GM18870 (cell line): Measurements from ENCODE around the gene SELENOK.
"Not testable (repeated sequence)": the region's sequence is repeated elsewhere in the genome, so short reads cannot be mapped to it uniquely, and the experiment has no call there.

ENCODE experiments used
- ATAC-seq: cut with Tn5 transposase; IDR thresholded peaks from one replicate; pipeline ENCODE4 v1.9.1; 2021; ENCODE audit warnings: moderate library complexity; ENCODE audit not compliant: unreplicated experiment

SELENOK gene

GRCh38 chr3:53891497-53892285, at the start of gene SELENOK:
Gene SELENOK (minus strand): TSS chr3:53891859.
- ATAC-seq = peak; percentile 92

DNA sequence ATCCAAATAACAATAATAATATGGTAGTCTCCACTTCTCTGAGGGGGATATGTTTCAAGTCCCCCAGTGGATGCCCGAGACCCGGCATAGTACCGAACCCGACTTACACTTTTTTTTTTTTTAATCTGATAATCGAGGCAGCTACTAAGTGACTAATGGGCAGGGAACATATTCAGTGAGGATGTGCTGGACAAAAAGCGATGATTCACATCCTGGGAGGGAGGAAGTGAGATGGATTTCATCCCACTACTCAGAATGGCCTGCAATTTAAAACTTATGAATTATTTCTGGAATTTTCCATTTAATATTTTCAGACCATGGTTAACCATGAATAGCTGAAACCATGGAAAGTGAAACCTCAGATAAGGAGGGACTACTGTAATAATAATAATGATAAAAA, 49.5 kb upstream of the SELENOK start:
- no peak for ATAC-seq

DNA sequence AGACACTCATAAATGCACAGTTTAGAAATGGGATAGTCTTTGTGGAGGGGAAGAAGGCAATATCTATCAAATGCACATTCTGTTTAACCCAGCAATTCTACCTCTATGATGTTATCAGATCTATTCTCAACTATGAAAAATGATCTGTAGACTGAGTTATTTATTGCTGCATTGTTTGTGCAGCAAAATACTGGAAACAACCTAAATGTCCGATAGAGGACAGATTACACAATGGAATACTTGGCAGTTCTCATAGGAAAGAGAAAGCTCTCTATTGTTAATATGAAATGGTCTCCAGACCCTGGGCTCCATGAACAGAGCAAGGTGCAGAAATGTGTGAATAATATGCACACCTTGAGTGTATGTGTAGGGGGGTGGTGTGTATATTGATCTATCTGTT, 49.0 kb upstream of the SELENOK start:
- no peak for ATAC-seq

GRCh38 chr3:53939813-53940212, 48.2 kb upstream of the SELENOK start:
- ATAC-seq = no peak

- ATAC-seq = no peak
Observed at GRCh38 chr3:53939086-53939582, 47.5 kb upstream of the SELENOK start.

DNA sequence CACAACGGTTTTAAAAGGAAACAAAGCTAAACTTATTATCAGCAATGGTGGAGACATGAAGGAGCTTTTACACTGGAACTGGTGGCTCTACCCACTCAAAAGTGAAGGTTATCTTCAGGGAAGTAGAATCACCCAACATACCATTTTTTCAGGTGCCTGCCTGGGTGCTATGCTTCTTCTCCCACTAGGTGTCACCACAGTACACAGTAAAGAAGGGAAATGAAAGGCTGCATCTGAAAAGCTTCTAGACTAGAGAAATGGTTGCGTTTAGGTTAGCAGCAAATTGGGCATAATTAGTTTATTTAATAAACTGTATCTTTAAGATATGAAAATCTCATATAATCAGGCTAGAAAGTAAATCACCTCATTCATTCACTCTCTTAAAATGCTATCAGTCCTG, 47.0 kb upstream of the SELENOK start:
- ATAC-seq = no peak

- no peak for ATAC-seq
Observed at GRCh38 chr3:53936347-53936746, 44.7 kb upstream of the SELENOK start.

- no peak for ATAC-seq
Observed at GRCh38 chr3:53935283-53935901, 43.7 kb upstream of the SELENOK start.

- not testable (repeated sequence) for ATAC-seq
Observed at GRCh38 chr3:53927208-53927872, 35.7 kb upstream of the SELENOK start.

DNA sequence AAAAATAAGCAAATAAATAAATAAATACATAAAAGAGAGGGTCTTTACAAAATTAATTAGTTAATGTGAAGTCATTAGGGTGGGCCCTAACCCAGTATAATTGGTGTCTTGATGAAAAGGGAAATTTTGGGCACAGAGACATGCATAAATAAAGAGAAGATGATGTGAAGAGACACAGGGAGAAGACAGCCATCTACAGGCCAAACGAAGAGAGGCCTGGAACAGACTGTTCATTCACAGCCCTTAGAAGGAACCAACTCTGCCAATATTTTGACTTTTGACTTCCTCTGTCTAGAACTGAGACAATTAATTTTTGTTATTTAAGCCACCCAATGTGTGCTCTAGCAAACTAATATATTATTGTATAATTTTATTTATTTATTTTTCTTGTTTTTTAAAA, 29.6 kb upstream of the SELENOK start:
- ATAC-seq = no peak

GRCh38 chr3:53919741-53920140, 28.1 kb upstream of the SELENOK start:
- ATAC-seq = no peak

DNA sequence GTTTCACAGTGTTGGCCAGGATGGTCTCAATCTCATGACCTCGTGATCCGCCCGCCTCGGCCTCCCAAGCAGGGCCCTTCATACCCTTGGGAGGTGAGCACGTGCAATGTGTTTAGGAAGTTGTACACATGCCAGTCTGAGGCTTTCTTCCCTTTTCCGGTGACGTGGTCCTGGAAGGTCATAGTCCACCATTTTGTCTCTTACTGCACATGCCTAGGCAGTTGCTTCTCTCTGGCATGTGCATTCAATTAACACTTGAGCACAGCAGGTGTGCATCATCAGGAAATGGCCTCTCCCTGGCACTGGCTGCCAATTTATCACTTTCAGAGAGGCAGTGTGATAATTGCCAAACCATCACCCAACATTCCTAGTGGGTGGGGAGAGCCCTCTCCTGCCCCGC, 21.7 kb upstream of the SELENOK start:
- no peak for ATAC-seq

DNA sequence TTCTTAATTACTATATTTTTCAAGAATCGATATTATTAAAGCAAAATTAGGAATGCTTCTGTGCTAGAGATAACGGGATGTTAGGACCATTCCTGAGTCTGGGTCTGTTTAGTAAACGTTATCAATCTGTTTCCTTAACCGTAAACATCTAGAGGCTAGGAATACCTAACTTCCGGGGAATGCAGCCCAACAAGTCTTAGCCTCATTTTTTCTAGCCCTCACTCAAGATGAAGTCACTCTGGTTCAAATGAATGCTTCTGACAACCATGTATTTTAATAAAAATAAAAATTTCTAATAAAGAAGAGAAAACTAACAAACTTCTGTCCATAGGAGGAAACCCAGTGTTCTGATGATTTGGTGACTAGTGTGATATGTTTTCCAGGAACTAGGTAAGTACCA, 11.1 kb upstream of the SELENOK start:
- ATAC-seq = no peak

- no peak for ATAC-seq
Observed at GRCh38 chr3:53902067-53902466, 10.4 kb upstream of the SELENOK start.

DNA sequence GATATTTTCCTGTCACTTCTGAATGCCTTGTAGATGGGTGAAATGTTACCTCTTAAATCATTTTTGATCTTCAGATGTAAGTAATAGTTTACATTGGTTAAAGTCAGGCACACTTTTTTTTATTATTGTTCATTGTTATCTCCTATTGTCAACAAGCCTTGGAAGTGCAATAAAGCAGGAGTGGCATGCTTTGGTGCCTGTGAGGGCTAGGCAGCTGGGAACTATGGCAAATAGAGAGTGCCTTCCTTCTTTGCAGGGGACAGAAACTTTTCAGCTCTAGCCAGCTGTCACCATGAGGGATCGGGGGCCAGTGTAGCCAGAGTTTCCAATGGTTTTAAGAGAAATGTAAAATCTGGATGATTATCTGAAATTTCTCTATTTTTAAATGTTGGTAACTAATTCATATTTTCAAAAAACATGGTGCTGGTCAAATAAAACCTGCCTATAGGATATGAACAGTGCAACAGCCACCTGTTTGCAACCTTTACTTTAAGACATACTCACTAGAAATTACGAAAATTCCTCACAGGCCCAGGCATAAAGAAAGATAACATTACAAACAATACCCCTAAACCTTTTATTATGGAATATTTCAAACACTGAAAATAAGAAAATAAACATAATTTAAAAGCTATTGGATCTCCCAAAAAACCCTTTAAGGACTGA, 9.1 kb upstream of the SELENOK start:
- no peak for ATAC-seq

GRCh38 chr3:53899750-53900149, 8.1 kb upstream of the SELENOK start:
- no peak for ATAC-seq

- no peak for ATAC-seq
Observed at GRCh38 chr3:53892286-53892637, 603 bp upstream of the SELENOK start.

DNA sequence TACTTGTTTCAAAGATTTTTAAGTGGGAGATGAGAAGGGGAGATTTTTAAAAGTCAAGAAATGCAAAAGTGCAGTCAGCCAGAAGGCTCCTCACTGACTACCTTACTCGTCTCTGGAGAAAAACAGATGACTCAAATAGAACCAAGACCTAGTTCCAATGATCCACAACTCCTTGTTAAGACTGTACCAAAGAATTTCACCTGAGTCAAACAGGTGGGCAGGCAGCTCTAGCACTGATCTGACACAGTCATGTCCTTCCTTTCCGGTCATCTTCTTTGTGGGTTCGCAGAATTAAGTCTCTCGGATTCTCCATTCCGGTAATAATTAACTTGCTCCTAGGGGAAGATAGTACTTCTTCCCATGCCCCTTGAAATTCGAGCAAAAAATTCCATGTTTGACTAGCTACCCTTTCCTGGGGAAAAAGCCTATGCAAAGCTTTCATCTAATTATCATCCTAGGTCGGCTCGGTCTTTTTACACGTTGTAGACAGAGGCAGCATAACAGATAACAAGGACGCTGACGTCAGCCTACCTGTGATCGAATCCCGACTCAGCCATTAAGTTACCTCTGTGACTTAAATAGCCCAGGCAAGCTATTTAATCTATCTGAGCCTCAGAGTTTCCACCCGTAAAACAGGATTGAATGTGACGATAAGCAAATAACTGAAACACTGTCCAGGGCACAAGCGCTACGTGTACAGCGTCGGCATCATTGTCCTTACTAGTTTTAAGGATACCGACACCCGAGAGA, 758 bp downstream of the SELENOK start:
- ATAC-seq = no peak

DNA sequence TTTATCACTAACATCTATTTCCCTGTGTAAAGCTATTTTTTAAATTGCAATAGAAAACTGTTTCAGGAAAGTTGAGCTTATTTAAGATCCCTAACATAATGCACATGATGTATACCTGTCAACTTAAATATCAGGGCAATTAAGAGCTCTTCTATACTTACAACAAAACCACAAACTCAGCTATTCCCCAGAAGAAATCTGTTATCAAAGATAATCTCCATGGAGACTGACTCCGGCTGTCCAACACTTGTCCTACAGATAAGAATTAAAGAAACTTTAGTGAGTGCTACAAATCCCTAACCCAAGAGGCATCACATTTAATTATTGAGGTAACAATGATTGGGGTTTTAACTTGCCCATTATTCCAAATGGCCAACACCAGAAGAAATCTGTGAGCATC, 3.4 kb downstream of the SELENOK start:
- ATAC-seq = no peak

- no peak for ATAC-seq
Observed at GRCh38 chr3:53887446-53887845, 4.2 kb downstream of the SELENOK start.

- ATAC-seq = no peak
Observed at GRCh38 chr3:53885239-53885638, 6.4 kb downstream of the SELENOK start.
